GM21737 (cell line): ENCODE data around the gene RNPS1.
A peak's percentile ranks its signal among the peaks of the same experiment; 100 is the strongest.

ENCODE experiments used
- ATAC-seq: cut with Tn5 transposase; IDR thresholded peaks from one replicate; pipeline ENCODE4 v1.9.1; 2021; ENCODE audit warnings: mild to moderate bottlenecking, moderate library complexity; ENCODE audit not compliant: unreplicated experiment

The RNPS1 gene

DNA sequence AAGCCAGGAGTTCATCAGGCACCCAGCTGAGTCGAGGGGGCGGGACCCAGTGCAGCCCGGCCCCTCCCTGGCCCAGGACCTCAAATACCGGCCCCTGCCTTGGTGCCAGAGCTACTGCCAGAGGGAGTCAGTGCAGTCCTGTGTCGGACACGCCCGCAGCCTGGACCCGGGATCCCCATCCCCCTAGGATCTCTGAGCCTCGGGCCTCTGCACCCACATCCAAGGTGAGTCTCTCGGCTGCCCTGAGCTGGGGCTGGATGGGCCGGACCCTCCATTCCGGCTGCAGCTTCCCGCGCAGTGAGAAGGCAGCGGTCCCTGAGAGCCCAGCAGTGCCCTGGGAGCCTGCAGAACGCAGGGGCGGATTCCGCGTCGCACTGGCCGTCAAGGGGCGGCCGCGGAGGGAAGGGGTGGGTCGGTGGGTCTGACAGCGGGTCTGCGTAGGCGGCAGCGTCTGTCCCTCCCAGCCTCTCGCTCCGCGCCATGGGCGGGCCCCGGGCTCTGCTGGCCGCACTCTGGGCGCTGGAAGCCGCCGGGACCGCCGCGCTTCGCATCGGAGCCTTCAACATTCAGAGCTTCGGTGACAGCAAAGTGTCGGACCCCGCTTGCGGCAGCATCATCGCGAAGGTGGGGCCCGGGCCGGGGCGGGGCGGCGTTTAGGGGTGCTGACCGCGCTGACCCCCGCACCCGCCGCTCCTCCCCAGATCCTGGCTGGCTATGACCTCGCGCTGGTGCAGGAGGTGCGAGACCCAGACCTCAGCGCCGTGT, 31.4 kb downstream of the RNPS1 start, which contains the start of gene DNASE1L2:
Gene DNASE1L2, plus strand, starts transcription at position 108 of the 765 bp plus-strand sequence. Its CDS starts 373 bp downstream, at position 481.
- ATAC-seq, result no peak

- no peak for ATAC-seq
Measured at GRCh38 chr16:2235695-2236336, 32.1 kb downstream of the RNPS1 start.

DNA sequence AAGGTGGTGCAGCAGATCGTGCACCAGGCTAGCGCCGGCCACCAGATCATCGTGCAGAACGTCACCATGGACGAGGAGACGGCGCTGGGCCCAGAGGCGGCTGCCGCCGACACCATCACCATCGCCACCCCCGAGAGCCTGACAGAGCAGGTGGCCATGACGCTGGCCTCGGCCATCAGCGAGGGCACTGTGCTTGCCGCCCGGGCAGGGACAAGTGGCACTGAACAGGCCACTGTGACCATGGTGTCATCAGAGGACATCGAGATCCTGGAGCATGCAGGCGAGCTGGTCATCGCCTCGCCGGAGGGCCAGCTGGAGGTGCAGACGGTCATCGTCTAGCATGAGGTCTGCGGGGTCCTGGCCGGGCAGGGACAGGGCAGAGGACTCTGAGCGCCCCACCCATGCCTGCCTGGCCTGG, 32.7 kb downstream of the RNPS1 start:
- ATAC-seq, result no peak

GRCh38 chr16:2234813-2235170, 33.1 kb downstream of the RNPS1 start:
- ATAC-seq, result no peak

- ATAC-seq, result no peak
Measured at GRCh38 chr16:2233872-2234812, 33.8 kb downstream of the RNPS1 start.

- no peak for ATAC-seq
Measured at GRCh38 chr16:2233046-2233775, 34.7 kb downstream of the RNPS1 start.

DNA sequence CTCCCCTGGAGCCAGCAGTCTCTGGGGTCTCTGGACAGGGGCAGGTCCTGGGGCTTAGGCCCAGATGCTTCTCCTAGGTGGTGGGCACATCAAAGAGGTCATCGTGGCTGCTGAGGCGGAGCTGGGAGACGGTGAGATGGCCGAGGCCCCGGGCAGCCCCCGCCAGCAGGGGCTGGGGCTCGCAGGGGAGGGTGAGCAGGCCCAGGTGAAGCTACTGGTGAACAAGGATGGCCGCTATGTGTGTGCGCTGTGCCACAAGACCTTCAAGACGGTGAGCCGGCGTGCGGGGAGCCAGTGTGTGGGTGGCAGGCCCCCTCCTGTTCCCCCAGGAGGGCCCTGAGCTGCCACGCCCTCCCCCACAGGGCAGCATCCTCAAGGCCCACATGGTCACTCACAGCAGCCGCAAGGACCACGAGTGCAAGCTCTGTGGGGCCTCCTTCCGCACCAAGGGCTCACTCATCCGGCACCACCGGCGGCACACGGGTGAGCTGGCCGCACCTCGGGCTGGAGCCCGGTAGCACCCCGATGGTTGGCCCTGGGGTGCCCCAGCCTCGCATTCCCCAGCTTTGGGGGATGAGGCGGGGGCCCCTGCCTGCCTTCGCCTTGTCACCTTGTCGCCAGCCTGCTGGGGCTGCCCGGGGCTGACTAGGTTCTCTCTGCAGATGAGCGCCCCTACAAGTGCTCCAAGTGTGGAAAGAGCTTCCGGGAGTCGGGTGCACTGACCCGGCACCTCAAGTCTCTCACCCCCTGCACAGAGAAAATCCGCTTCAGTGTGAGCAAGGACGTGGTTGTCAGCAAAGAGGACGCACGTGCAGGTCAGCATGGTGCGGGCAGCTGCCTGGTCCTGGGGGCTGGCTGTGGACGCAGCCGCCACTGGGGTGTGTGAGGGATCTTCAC, 35.6 kb downstream of the RNPS1 start:
- ATAC-seq, result no peak

GRCh38 chr16:2231016-2231931, 36.7 kb downstream of the RNPS1 start:
- ATAC-seq, result no peak

DNA sequence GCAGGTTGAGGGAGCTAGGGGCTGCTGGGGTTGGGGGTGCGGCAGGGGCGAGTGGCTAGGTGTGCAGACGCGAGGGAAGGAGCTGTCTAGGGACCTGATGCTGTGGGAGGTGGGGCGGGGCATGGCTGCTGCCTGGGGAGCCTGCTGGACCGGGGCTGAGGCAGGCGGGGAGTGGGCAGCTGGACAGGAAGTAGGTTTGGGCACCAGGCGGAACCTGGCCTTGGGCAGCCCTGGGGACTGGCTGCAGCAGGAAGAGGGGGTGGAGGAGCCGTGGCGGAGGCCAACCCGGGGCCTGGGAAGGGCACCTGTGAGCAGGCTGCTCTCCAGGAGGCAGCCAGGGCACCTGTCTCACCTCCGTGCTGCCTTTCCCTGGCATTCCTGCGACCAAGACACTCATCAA, 37.5 kb downstream of the RNPS1 start:
- ATAC-seq, result no peak

DNA sequence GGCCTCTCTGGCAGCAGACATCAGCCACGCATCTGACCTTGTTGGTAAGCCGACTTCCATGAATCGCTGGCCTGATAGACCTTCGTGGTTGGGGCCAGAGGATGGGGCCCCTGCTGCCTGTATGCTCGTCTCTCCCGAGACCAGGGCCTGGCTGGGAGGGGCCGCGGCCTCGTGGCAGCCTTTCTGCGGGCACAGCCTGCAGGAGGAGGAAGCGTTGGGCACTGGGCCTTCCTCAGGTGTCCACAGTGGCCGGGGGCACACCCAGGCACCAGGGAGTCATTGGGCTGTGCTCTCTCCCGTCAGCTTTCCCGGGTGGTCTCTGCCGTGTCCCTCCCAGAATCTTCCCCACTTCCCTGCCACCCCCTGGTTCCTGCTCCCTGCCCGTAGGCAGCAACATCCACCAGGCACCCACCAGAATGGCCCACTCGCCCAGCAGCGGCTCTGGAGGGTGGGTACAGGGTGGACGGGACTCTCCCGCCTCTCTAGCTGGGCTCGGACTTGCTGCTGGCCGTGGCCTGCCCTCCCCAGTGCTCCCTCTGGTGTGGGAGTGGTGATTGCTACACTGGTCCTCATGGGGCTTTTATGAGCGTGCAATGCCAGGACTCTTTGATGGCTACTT, 38.2 kb downstream of the RNPS1 start:
- no peak for ATAC-seq

GRCh38 chr16:2229091-2229490, 38.8 kb downstream of the RNPS1 start:
- no peak for ATAC-seq

- ATAC-seq, result no peak
Measured at GRCh38 chr16:2228161-2228824, 39.6 kb downstream of the RNPS1 start.

DNA sequence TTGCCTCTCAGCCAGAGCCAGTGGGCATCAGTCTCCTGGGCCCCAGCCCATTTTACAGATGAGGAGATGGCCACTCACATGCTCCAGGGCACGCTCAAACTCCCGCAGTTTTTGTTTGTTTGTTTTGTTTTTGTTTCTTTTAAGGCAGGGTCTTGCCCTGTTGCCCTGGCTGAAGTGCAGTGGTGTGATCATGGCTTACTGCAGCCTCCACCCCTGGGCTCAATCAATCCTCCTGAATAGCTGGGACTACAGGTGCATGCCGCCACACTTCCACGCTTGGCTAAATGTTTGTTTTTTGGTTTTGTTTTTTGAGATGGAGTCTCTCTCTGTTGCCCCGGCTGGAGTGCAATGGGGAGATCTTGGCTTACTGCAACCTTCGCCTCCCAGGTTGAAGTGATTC, 41.0 kb downstream of the RNPS1 start:
- ATAC-seq, result no peak

- ATAC-seq, result no peak
Measured at GRCh38 chr16:2226245-2226793, 41.6 kb downstream of the RNPS1 start.

DNA sequence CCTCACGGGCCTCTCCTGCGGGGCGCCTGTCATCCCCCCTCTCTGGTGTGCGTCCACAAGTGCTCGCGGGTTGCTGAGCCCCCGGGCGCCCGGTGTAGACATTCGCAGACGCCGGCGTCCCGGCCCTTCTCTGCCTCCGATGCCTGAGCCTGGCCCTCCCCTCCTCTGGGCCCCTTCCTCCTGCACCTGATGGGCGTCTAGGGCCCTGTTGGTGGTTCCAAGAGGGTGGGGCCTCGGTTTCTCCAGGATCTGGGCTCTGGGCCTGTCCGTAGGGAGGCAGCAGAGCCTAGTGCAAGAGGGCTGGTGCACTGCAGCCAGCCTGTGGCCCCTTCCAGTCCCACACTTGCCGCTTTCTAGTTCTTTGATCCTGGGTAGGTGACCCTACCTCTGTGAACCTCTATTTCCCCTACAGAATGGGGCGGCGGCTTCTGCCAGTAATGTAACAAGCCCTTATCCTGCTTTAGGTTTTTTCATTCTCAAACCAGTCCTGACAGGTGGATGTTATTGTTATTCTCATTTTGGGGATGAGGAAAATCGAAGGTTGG, 43.9 kb downstream of the RNPS1 start:
- ATAC-seq, result peak; percentile 13

DNA sequence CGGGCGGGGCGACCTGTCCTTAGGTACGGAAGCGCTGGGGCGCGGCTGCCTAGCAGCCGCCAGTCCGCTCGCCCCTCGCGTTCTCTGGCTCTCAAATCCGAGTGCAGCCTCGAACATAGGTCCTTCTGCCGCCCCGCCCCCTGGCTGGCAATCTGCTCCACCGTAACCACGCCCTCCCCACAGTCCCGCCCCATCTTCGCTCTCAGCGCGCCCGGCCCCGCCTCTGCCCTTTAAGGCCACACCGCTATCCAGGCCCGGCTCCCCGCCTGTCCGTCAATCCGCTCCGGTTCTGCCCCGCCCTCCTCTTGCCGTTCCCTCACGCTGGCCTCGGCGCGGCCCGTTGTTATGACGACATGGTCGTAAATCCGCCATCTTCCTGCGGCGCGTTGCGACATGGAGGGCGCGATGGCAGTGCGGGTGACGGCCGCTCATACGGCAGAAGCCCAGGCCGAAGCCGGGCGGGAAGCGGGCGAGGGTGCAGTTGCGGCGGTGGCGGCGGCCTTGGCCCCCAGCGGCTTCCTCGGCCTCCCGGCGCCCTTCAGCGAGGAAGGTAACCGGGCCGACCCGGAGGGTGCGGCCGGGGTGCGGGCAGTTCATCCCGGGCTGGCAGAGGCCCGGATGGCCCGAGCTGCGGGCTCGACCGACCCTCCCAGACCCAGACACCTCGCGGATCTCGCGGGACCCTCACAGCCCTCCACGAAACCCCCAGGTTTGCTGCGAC, 44.5 kb downstream of the RNPS1 start, which contains the start of gene E4F1:
Gene E4F1, plus strand, starts transcription at position 371 of the 721 bp plus-strand sequence. Its CDS starts 23 bp downstream, at position 394.
- ATAC-seq, result peak; percentile 95
